IMR-90 (cell line): ENCODE data around the gene CDH12. TPM values are rescaled to one million over a fixed set of nuclear protein-coding genes. Genes with fewer than 3 reads are reported as not detected.

Experiments
- ATAC-seq: fragments of 200-7000 bp; cut with Tn5 transposase; 2 replicates; pipeline ENCODE4 v1.9.1; 2020; ENCODE audit warnings: low read depth, mild to moderate bottlenecking, moderate library complexity
- BruUV-seq: library from RNA; stranded (reverse); fragments of 400-500 nt; replicated peaks from 2 replicates; lab custom pipeline; 2021; lab: Mats Ljungman, UMichigan
- CTCF ChIA-PET: fragments of 300-600 bp; formaldehyde crosslinking; extraction: SDS; loops from one replicate; lab custom pipeline; 2021; ENCODE audit warnings: antibody characterized with exemption; lab: Yijun Ruan, JAX
- POLR2A ChIA-PET: fragments of 300-600 bp; sonication (Branson Sonifier 250); formaldehyde crosslinking; loops from one replicate; lab custom pipeline; 2022; ENCODE audit warnings: antibody characterized with exemption; ENCODE audit not compliant: unreplicated experiment; lab: Charles Lee
- DNase-seq: peaks from one replicate; pipeline ENCODE4 v3.0.0; 2013
- H2AFZ ChIP-seq: replicated peaks from 2 replicates; pipeline ENCODE3; 2013; ENCODE audit warnings: low read length, mild to moderate bottlenecking; ENCODE audit not compliant: poor library complexity
- H2AK5ac ChIP-seq: 2 replicates; pipeline ENCODE4 v1.6.1; 2013; ENCODE audit warnings: low read depth, low read length, inconsistent platforms
- H2AK9ac ChIP-seq: replicated peaks from 2 replicates; pipeline ENCODE3; 2013; ENCODE audit warnings: mild to moderate bottlenecking, low read depth, low read length, moderate library complexity; ENCODE audit not compliant: poor library complexity
- H2BK120ac ChIP-seq: 2 replicates; pipeline ENCODE4 v1.6.1; 2013; ENCODE audit warnings: low read depth, low read length, inconsistent platforms
- H2BK15ac ChIP-seq: 3 replicates; pipeline ENCODE4 v1.6.1; 2013; ENCODE audit warnings: low read depth, low read length, inconsistent platforms
- H2BK20ac ChIP-seq: 2 replicates; pipeline ENCODE4 v1.6.1; 2013; ENCODE audit warnings: low read depth, mild to moderate bottlenecking, inconsistent platforms, low read length, moderate library complexity
- H2BK5ac ChIP-seq: 2 replicates; pipeline ENCODE4 v1.6.1; 2013; ENCODE audit warnings: mild to moderate bottlenecking, low read depth, low read length, inconsistent platforms; ENCODE audit not compliant: poor library complexity, severe bottlenecking
- H3K14ac ChIP-seq: replicated peaks from 2 replicates; pipeline ENCODE4 v1.6.1; 2013; ENCODE audit warnings: low read depth, low read length, inconsistent platforms
- H3K18ac ChIP-seq: 2 replicates; pipeline ENCODE4 v1.6.1; 2013; ENCODE audit warnings: low read depth, low read length, control low read depth
- H3K23ac ChIP-seq: 2 replicates; pipeline ENCODE4 v1.6.1; 2013; ENCODE audit warnings: low read depth, low read length, inconsistent platforms
- H3K27ac ChIP-seq: 2 replicates; pipeline ENCODE4 v1.5.1; 2013; ENCODE audit warnings: mild to moderate bottlenecking, control low read depth, low read length; ENCODE audit not compliant: insufficient read depth
- H3K27me3 ChIP-seq: 2 replicates; pipeline ENCODE4 v1.6.1; 2013; ENCODE audit warnings: low read length; ENCODE audit not compliant: control insufficient read depth, insufficient read depth
- H3K36me3 ChIP-seq: 2 replicates; pipeline ENCODE4 v1.6.1; 2013; ENCODE audit warnings: low read length, mixed read lengths; ENCODE audit not compliant: control insufficient read depth, insufficient read depth
- H3K4ac ChIP-seq: 2 replicates; pipeline ENCODE4 v1.6.1; 2013; ENCODE audit warnings: low read depth, low read length, inconsistent platforms
- H3K4me1 ChIP-seq: 2 replicates; pipeline ENCODE4 v1.6.1; 2013; ENCODE audit warnings: low read length, mixed read lengths; ENCODE audit not compliant: control insufficient read depth, insufficient read depth
- H3K4me2 ChIP-seq: 2 replicates; pipeline ENCODE4 v1.6.1; 2013; ENCODE audit warnings: low read depth, mild to moderate bottlenecking, control low read depth, low read length, moderate library complexity
- H3K4me3 ChIP-seq: 2 replicates; pipeline ENCODE4 v1.5.1; 2013; ENCODE audit warnings: low read depth, mild to moderate bottlenecking, control low read depth, low read length, moderate library complexity; ENCODE audit not compliant: insufficient read depth
- H3K56ac ChIP-seq: 2 replicates; pipeline ENCODE4 v1.6.1; 2013; ENCODE audit warnings: low read length, inconsistent platforms; ENCODE audit not compliant: insufficient read depth; ENCODE audit errors: extremely low read depth
- H3K79me1 ChIP-seq, 2 experiments: 2 replicates each; pipeline ENCODE4 v1.6.1; 2013; ENCODE audit warnings: low read length in 2 of 2, inconsistent platforms in 1 of 2, low read depth in 1 of 2
- H3K9ac ChIP-seq: 2 replicates; pipeline ENCODE4 v1.6.1; 2013; ENCODE audit warnings: low read depth, low read length, control low read depth
- H3K9me1 ChIP-seq: 2 replicates; pipeline ENCODE4 v1.6.1; 2013; ENCODE audit warnings: low read length, inconsistent platforms; ENCODE audit not compliant: insufficient read depth
- H3K9me3 ChIP-seq: 2 replicates; pipeline ENCODE4 v1.6.1; 2013; ENCODE audit warnings: low read length; ENCODE audit not compliant: control insufficient read depth, insufficient read depth
- H4K20me1 ChIP-seq: 2 replicates; pipeline ENCODE4 v1.6.1; 2013; ENCODE audit warnings: low read length, inconsistent platforms; ENCODE audit not compliant: insufficient read depth
- H4K5ac ChIP-seq: 2 replicates; pipeline ENCODE4 v1.6.1; 2013; ENCODE audit warnings: mild to moderate bottlenecking, low read depth, low read length, control low read depth
- H4K8ac ChIP-seq, 2 experiments: 2 replicates each; pipeline ENCODE4 v1.6.1; 2013; ENCODE audit warnings: low read depth in 2 of 2, low read length in 2 of 2, control low read depth in 1 of 2, inconsistent platforms in 1 of 2
- H4K91ac ChIP-seq: 2 replicates; pipeline ENCODE4 v1.6.1; 2013; ENCODE audit warnings: low read depth, low read length, inconsistent platforms; ENCODE audit not compliant: insufficient read depth
- BHLHE40 ChIP-seq: fragments of 150-350 bp; IDR thresholded peaks from 2 replicates; pipeline ENCODE4 v1.6.1; 2016; ENCODE audit warnings: mild to moderate bottlenecking, low read depth, low read length
- CEBPB ChIP-seq: IDR thresholded peaks from 2 replicates; pipeline ENCODE4 v1.6.1; 2012; ENCODE audit warnings: low read depth, low read length, improper control_type of control experiment
- CHD1 ChIP-seq: IDR thresholded peaks from 2 replicates; pipeline ENCODE4 v1.6.1; 2012; ENCODE audit warnings: low read depth, low read length, improper control_type of control experiment
- CTCF ChIP-seq: conservative IDR thresholded peaks from 2 replicates; pipeline ENCODE4 v1.5.1; 2012; ENCODE audit warnings: mild to moderate bottlenecking, low read depth, low read length, improper control_type of control experiment
- ELK1 ChIP-seq: fragments of 150-350 bp; IDR thresholded peaks from 2 replicates; pipeline ENCODE4 v1.6.1; 2016; ENCODE audit warnings: low read depth, mild to moderate bottlenecking, low read length, moderate library complexity, borderline replicate concordance
- FOS ChIP-seq: fragments of 150-350 bp; IDR thresholded peaks from 2 replicates; pipeline ENCODE4 v1.6.1; 2016; ENCODE audit warnings: low read depth, low read length
- MAFK ChIP-seq: IDR thresholded peaks from 2 replicates; pipeline ENCODE4 v1.6.1; 2012; ENCODE audit warnings: low read depth, low read length, improper control_type of control experiment
- MAZ ChIP-seq: IDR thresholded peaks from 2 replicates; pipeline ENCODE4 v1.6.1; 2012; ENCODE audit warnings: low read depth, mild to moderate bottlenecking, low read length, improper control_type of control experiment, moderate library complexity, borderline replicate concordance
- MXI1 ChIP-seq: IDR thresholded peaks from 2 replicates; pipeline ENCODE4 v1.6.1; 2012; ENCODE audit warnings: low read depth, mild to moderate bottlenecking, low read length, moderate library complexity, borderline replicate concordance
- NFE2L2 ChIP-seq: fragments of 150-350 bp; IDR thresholded peaks from 2 replicates; pipeline ENCODE4 v1.6.1; 2016; ENCODE audit warnings: low read depth, mild to moderate bottlenecking, low read length
- POLR2A ChIP-seq: IDR thresholded peaks from 2 replicates; pipeline ENCODE4 v1.6.1; 2012; ENCODE audit warnings: mild to moderate bottlenecking, low read depth, low read length
- RAD21 ChIP-seq: IDR thresholded peaks from 2 replicates; pipeline ENCODE4 v1.6.1; 2012; ENCODE audit warnings: low read length, improper control_type of control experiment
- RCOR1 ChIP-seq: IDR thresholded peaks from 2 replicates; pipeline ENCODE4 v1.6.1; 2012; ENCODE audit warnings: mild to moderate bottlenecking, low read length, improper control_type of control experiment; ENCODE audit not compliant: insufficient replicate concordance
- RFX5 ChIP-seq: IDR thresholded peaks from 2 replicates; pipeline ENCODE4 v1.8.0; 2012; ENCODE audit warnings: low read depth, mild to moderate bottlenecking, low read length, moderate library complexity
- SMC3 ChIP-seq: fragments of 150-350 bp; IDR thresholded peaks from 2 replicates; pipeline ENCODE4 v1.6.1; 2016; ENCODE audit warnings: low read depth, mild to moderate bottlenecking, antibody characterized with exemption, low read length, moderate library complexity
- USF2 ChIP-seq: fragments of 150-350 bp; IDR thresholded peaks from 2 replicates; pipeline ENCODE4 v1.6.1; 2017; ENCODE audit warnings: mild to moderate bottlenecking, antibody characterized with exemption, low read length, low read depth
- WGBS, 2 experiments: methylation state at CpG; one replicate each; pipeline versions ENCODE4 v1.1.5 to v1.1.7; 2013; ENCODE audit warnings: missing lambda C conversion rate in 2 of 2; ENCODE audit not compliant: insufficient read length in 1 of 2; ENCODE audit errors: extremely low coverage in 2 of 2; 5-methylcytosine and 5-hydroxymethylcytosine counted together
- dilution Hi-C: fragments of 300-500 bp; cut with HindIII; formaldehyde crosslinking; loops from one replicate; pipeline ENCODE4 v1.14.3; 2018; ENCODE audit warnings: low sequenced_read_pairs; ENCODE audit not compliant: unreplicated experiment
- in situ Hi-C: fragments of 300-500 bp; cut with MboI; formaldehyde crosslinking; loops from 3 replicates; pipeline ENCODE4 v1.14.3; 2019; ENCODE audit warnings: low sequenced_read_pairs, inconsistent platforms, mixed read lengths
- intact Hi-C: fragments of 100-400 bp; cut with micrococcal nuclease; formaldehyde crosslinking; loops from 2 replicates; pipeline ENCODE4 v1.10.0; 2022
- polyA plus RNA-seq, 3 experiments: library from polyadenylated mRNA; depleted of rRNA; stranded (reverse); fragments of >200 nt; gene quantifications; 2 replicates each; pipeline ENCODE4 v1.2.3, GENCODE V29; 2012; ENCODE audit warnings: low replicate concordance in 1 of 3
- total RNA-seq: library from RNA; depleted of rRNA; stranded (reverse); fragments of >200 nt; gene quantifications from 2 replicates; pipeline ENCODE4 v1.2.3, GENCODE V29; 2012

The CDH12 gene
- total and polyA plus RNA-seq, 2 of the 4 experiments (the other 2 are of a cell fraction), result not detected

DNA sequence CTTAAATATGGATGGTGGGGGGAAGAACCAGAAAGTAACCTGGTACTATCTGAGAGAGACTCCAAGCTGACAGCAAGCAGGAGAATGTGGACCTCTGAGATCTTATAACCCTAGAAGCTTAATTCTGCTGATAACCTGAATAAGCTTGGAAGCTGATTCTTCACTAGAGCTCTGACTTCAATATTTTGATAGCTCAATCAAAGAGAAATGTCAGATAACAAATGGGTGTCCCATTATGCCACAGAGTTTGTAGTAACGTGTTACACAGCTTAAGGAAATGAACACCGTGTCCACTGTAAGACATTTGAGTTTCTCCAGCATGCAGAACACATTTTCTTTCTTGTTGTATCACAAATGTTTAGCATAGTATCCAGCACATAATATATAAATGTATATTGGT lies 626.7 kb downstream of the CDH12 start:
- H4K8ac ChIP-seq, result no peak overlapping the region
- H3K9me3 ChIP-seq, result no peaks in the 10 kb centered on the region
- no peak overlapping the region for H3K18ac ChIP-seq
- H3K36me3 ChIP-seq, result no peaks in the 10 kb centered on the region
- H4K91ac ChIP-seq, result no peak overlapping the region
- no peak overlapping the region for H2AK9ac ChIP-seq
- no peak overlapping the region for H2AK5ac ChIP-seq
- DNase-seq (no peak), ATAC-seq (no peak)
- H3K4me3 ChIP-seq, result no peak overlapping the region
- in situ Hi-C loops, result no loop called here
- no CpG with 5 or more reads among the region's 2 CpGs for WGBS, 2 experiments
- H4K5ac ChIP-seq, result no peak overlapping the region
- TF ChIP-seq CHD1 (no peak), RCOR1 (no peak), BHLHE40 (no peak), FOS (no peak), RAD21 (no peak), ELK1 (no peak), CTCF (no peak), MXI1 (no peak), SMC3 (no peak), CEBPB (no peak), USF2 (no peak), MAZ (no peak), POLR2A (no peak), MAFK (no peak), RFX5 (no peak), NFE2L2 (no peak)
- POLR2A ChIA-PET, result no interaction called here
- H3K4me1 ChIP-seq, result no peaks in the 10 kb centered on the region
- H3K23ac ChIP-seq, result no peak overlapping the region
- H2BK20ac ChIP-seq, result no peak overlapping the region
- H3K4me2 ChIP-seq, result no peak overlapping the region
- H2BK5ac ChIP-seq, result no peak overlapping the region
- BruUV-seq, result no TSS peak
- CTCF ChIA-PET, result interaction anchor here (0.8 kb wide), 1 partner anchor 13 kb away, joined by 3 read pairs; no protein-coding TSS in a partner anchor
- H3K27ac ChIP-seq, result no peak overlapping the region
- H3K9me1 ChIP-seq, result no peaks in the 10 kb centered on the region
- H2BK15ac ChIP-seq, result no peak overlapping the region
- no peaks in the 10 kb centered on the region for H3K79me1 ChIP-seq
- no peak overlapping the region for H3K56ac ChIP-seq
- intact Hi-C loops, result no loop called here
- dilution Hi-C loops, result no loop called here
- H3K4ac ChIP-seq, result no peak overlapping the region
- H3K14ac ChIP-seq, result no peak overlapping the region
- H4K20me1 ChIP-seq, result no peaks in the 10 kb centered on the region
- no peak overlapping the region for H3K9ac ChIP-seq
- no peak overlapping the region for H2AFZ ChIP-seq
- no peaks in the 10 kb centered on the region for H3K27me3 ChIP-seq
- no peak overlapping the region for H2BK120ac ChIP-seq
